ENCODE results near the gene GMPR. TPM values are rescaled to one million over a fixed set of nuclear protein-coding genes. Genes with fewer than 3 reads are reported as not detected.

The GMPR gene
- total and polyA plus RNA-seq, 2 experiments from 2014 or later: 9.4 to 29.6 TPM

DNA sequence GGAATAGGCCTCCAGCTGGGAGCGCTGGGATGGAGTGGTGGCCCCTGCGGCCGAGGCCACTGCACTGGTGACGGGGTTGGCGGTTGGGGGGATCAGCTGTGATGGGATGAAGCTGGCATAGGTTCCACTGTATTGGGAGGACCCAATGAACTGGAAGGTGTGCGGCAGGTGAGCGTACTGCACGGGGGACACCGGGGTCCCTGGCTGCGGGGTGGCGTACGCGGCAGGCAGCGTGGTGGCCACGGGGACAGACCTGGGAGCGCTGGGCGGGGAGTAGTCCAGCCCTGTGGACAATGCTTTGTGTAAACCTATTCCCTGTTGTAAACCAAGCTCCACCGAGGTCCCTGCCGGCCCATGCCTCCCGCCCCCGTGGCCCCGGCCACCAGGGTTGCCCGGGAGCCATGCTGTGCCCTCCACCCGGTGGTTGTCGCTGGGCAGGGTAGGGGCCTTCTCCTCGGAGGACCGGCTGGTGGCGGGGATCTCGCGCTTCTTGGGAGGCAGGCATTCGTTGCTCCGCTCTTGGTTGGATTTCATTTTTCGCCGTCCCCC, 89.5 kb downstream of the GMPR start:
- Histone ChIP-seq H3K4me1 (ENCODE audit: low read depth) (peaks cover 15% of the 10 kb centered on the region), H3K4me3 (no peak overlapping the region), H3K27me3 (no peaks in the 10 kb centered on the region), H3K27ac (no peak overlapping the region), H3K9me3 (ENCODE audit: low read depth) (no peaks in the 10 kb centered on the region), H3K36me3 (peaks cover 7% of the 10 kb centered on the region)
- TF ChIP-seq CTCF (IDR thresholded peaks at IDR 0.05; ENCODE audit: low read depth, low read length): no peak
- no peak for DNase-seq (ENCODE audit: low read depth in 1 of 2, low spot score in 1 of 2)

DNA sequence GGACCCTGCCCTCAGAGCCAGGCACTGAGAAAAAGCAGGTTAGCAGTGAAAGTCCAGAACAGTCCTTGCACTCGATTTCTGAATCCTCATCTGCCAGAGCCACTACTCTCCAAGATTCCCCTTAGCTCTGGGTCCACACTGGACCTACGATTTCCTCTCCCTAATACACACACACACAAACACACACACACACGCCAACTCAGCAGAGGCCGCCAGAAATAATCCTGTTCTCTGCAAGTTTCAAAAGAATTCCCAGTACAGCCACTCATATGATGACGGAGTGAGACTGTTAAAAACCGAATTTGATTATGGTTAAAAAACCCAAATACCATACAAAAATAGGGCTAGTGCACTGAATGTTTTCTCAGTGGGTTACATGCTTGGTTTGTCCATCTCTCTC, 90.8 kb downstream of the GMPR start:
- Histone ChIP-seq H3K4me1 (ENCODE audit: low read depth) (peaks cover 11% of the 10 kb centered on the region), H3K27ac (no peak overlapping the region), H3K36me3 (peaks cover 7% of the 10 kb centered on the region), H3K9me3 (ENCODE audit: low read depth) (no peaks in the 10 kb centered on the region), H3K27me3 (no peaks in the 10 kb centered on the region), H3K4me3 (no peak overlapping the region)
- TF ChIP-seq CTCF (IDR thresholded peaks at IDR 0.05; ENCODE audit: low read depth, low read length): no peak
- no peak for DNase-seq (ENCODE audit: low read depth in 1 of 2, low spot score in 1 of 2)

DNA sequence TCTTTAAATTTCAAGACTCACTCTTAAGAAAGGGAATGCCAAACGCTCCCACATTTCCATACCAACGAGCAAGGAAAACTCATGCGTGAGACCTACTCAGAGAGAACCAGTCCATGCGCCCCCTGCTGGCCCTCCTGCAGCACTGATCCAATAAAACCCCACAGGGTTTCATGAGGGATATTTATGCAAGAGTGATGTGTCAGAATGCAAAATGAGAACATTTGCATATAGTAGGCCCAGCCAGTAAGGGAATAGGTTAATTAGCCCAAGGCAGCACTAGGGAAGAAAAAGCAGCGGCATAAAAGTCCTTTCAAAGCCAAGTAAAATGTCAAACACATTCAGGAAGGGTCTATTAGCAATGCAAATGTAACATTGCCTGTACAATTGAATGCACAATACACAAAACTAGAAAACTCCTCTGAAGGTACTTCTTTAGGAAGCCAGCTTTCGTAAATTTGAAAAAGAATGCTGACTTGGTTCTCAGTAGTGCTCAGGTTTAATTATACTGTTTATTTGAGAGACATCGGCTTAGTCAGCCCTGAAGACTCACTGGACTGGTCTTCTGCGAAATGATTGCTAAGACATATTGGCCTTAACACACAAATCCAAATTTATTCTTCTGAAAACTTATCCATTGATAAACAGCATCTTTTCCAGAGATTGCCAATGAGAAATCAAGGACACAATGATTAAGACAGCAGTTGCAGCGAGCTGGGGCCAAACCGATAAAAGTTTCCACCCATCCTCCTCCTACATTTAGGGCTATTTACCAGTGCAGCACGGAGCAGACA, 93.2 kb downstream of the GMPR start:
- no peak overlapping the region for H3K4me3 ChIP-seq
- H3K4me1 ChIP-seq (ENCODE audit: low read depth): peaks cover 11% of the 10 kb centered on the region
- peak overlapping the region; percentile 74 for H3K27ac ChIP-seq
- peak; percentile 81 to 89 for DNase-seq (ENCODE audit: low read depth in 1 of 2, low spot score in 1 of 2)
- H3K36me3 ChIP-seq: peaks cover 2% of the 10 kb centered on the region
- H3K9me3 ChIP-seq (ENCODE audit: low read depth): no peaks in the 10 kb centered on the region
- peak; percentile 97 for TF ChIP-seq CTCF (IDR thresholded peaks at IDR 0.05; ENCODE audit: low read depth, low read length)
- no peaks in the 10 kb centered on the region for H3K27me3 ChIP-seq

- Histone ChIP-seq H3K27me3 (no peaks in the 10 kb centered on the region), H3K9me3 (ENCODE audit: low read depth) (no peaks in the 10 kb centered on the region), H3K36me3 (no peaks in the 10 kb centered on the region), H3K4me1 (ENCODE audit: low read depth) (peaks cover 11% of the 10 kb centered on the region), H3K27ac (peak overlapping the region; percentile 74), H3K4me3 (no peak overlapping the region)
- TF ChIP-seq CTCF (IDR thresholded peaks at IDR 0.05; ENCODE audit: low read depth, low read length): peak; percentile 90
- DNase-seq (ENCODE audit: low read depth in 1 of 2, low spot score in 1 of 2): peak; percentile 86 to 92
Observed at GRCh38 chr6:16332175-16332542, 93.8 kb downstream of the GMPR start.

DNA sequence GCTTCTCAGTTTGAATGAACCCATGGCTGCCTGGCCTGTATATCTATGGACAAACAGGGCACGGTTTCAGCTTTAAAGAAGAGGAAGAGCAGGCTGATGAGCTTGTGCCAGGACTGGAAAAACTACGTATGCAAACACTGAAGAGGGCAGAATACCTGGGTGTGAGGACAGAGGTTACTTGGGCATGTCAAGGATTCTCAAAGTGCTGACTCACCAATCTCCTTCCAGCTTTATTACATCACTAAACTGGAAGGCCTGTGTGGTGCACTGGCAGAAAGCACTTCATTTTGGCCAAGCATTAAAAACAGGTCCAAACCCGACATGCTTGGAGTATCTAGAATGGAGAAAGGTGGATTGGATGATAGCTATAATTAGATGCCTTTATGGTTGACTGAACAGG, 95.2 kb downstream of the GMPR start:
- Histone ChIP-seq H3K4me3 (no peak overlapping the region), H3K9me3 (ENCODE audit: low read depth) (no peaks in the 10 kb centered on the region), H3K4me1 (ENCODE audit: low read depth) (peaks cover 11% of the 10 kb centered on the region), H3K27ac (no peak overlapping the region), H3K36me3 (no peaks in the 10 kb centered on the region), H3K27me3 (no peaks in the 10 kb centered on the region)
- TF ChIP-seq CTCF (IDR thresholded peaks at IDR 0.05; ENCODE audit: low read depth, low read length): no peak
- DNase-seq (ENCODE audit: low read depth in 1 of 2, low spot score in 1 of 2): peak in 1 of 2 donors; percentile 55
